ENCODE data around the gene EFHD1.
"Not testable (repeated sequence)": the region's sequence is repeated elsewhere in the genome, so short reads cannot be mapped to it uniquely, and the experiment has no call there.

Gene EFHD1

DNA sequence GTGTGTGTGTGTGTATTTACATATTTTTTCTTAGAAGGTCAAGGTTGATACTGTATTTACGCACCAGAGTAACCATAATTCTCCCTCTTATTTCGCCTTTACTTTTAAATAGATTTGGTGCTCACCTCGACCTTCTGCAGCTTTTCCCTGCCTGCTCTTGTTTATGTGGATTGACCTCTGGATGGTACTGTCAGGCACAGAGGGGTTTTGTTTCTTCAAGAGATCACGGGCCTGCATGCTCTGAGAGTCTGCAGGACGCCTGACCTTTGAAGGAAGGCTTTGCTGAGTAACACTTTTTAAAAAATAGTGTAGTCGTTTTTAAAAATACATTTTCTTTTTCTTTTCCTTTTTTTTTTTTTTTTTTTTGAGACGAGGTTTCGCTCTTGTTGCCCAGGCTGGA, 18.1 kb upstream of the EFHD1 start:
- no peak for DNase-seq (ENCODE audit: low read depth, low spot score)

DNA sequence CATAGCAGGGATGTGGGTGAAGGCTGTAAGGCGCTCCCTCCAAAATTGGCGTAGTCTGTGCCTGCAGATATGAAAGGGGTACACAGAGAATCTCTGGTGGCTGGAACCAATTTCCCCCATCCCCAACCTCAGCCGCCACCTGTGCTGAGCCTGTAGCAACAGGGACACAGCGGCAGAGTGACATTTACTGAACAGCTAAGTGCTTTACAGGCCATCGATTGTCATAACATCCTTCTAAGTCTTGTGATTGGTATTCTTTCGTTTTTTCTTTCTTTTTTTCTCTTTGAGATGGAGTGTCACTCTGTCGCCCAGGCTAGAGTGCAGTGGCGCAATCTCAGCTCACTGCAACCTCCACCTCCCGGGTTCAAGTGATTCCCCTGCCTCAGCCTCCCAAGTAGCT, 12.2 kb upstream of the EFHD1 start:
- DNase-seq (ENCODE audit: low read depth, low spot score), result no peak

DNA sequence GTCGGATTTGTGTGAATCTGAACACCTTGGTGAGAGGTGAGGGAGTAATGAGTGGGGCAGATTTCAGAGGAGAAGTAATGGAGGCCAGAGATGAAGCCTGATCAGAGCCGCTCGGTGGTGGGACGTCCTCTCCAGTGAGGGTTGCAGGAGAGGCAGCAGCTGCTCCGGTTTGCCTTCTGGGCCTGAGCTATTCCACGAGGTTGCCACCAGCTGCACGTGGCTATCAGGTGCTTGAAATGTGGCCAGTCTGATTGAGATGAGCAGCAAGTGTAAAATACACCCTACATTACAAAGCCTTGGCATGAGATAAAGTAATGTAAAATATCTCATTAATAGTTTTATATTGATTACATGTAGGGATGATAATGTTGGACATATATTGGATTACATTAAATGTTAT, 10.8 kb upstream of the EFHD1 start:
- no peak for DNase-seq (ENCODE audit: low read depth, low spot score)

DNA sequence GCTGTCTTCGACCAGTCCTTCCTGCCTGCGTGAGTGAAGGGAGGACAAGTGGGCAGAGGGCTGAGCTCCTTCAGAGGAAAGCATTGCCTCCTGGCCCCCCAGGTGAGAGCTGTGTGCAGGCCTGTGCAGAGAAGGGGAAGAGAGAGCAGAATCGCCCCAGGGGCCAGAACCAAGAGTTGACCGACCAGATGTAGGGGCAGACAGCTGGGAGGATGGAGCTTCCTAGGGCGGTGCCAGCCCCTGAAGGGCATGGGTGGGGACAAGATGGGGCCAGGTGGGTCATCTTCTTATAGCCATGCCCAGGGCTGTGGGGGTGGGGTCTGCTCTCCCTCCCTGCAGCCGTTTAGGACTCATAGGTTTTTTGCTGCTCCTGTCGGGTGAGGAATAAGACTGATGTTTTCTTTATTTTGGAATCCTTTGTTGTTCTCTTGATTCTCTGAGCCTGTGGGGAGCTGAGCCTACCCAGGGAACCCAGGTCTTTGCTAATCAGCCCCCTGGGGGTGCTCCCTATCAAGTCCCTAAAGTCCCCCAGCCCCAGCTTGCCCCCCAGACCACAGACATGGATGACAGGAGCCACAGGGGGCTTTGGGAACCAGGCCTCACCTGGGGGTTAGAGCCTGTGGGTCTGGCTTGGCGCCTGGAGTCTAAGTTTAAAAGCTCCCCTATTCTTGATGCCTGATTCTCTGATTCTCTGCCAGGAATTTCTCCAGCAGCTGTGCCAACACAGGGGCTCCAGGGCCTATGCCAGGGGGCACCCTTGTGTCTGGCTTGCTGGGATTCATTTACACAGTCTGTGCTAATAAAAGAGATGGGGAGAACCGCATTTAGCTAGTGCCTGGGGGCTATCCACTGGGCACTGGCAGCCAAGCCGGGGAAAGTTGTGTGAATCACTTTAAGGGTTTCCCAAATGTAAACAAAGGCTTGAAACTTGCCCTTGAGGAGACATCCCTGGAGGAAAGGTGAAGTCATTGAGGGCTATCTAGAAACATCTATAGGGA, 9.3 kb upstream of the EFHD1 start:
- DNase-seq (ENCODE audit: low read depth, low spot score), result no peak

DNA sequence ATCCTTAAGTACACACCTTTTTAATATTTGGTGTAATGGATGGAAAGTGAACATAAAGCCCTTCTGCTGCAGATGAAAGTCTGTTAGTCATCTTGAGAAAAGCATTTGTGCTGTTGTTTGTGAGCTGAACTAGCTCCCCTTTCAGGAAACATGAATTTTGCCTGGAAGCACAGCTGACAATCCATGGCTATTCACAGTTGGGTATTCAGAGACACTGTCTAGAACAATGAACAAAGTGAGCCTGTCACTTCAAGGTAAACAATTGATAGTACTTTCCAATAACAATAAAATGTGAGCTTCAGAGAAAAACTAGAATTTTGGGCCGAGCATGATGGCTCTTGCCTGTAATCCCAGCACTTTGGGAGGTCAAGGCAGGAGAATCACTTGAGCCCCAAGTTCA, 6.8 kb upstream of the EFHD1 start:
- DNase-seq (ENCODE audit: low read depth, low spot score), result no peak

DNA sequence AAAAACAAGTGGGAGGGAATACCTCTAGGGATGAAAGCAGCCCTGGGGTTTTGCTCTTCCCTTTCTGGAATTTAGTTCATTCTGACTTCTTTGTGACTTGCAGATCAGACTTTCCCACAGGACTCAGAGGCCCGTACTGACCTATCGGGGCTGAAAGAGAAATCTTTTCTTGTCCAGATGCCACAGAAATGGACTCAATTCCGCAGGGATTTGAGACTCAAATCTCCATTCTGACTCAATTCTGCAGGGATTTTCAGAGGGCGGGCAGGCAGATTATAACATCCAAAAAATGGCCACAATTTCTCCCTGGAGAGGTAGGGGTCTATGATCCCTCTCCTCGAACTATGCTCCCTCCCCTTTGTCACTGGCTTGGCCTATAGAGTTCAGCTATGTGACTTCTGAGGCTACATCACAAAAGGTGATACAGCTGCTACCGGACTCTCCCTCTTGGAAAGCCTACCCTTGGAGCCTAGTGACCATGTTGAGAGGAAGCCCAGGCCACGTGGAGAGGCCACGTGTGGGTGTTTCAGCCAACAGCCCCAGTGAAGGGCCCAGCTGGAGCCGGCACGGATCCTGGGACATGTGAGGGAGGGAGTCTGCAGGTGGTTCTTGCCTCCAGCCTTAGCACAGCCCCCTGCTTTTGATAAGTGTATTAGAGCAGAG, 4.8 kb upstream of the EFHD1 start:
- no peak for DNase-seq (ENCODE audit: low read depth, low spot score)

DNA sequence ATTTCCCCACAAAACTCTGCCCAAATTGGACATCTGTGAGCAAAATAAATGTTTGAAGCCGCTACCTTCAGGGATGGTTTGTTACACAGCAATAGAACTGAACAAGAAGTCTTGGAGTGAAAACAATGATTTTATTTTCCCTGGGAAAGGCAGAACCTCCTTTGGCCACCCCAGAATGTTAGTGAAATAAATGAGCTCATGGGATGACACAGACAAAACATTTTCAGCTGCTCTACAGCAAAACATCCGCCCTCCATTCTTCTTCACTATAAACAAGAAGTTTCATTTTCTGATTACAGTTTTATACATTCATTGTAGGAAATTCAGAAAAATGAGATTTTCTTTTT, 4.3 kb upstream of the EFHD1 start:
- no peak for DNase-seq (ENCODE audit: low read depth, low spot score)

DNA sequence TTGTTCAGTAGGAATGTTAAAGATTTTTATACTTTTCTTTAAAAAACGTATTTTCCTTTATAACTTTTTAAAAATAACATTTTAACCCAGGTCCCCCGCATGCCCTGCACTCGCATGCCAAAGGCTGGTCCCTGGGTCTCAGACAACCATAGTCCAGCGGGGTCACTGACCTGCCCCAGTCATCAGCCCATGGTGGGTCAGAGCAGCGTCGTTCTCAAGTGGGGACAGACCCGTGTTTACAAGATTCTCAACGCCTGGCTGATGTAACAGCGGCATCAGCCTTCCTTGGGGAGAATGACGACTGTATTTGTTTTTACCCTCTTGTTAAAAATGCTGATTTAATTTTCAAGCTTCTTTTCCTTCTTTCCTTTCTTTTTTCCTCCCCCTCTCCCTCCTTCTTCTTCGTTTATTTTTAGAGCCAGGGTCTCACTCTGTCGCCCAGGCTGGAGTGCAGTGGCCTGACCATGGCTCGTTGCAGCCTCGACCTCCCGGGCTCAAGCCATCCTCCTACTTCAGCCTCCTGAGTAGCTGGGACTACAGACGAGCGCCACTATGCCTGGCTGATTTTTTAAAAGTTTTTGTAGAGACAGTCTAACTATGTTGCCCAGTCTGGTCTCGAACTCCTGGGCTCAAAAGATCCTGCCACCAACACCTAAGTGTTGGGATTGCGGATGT, 1.0 kb upstream of the EFHD1 start:
- no peak for DNase-seq (ENCODE audit: low read depth, low spot score)

DNA sequence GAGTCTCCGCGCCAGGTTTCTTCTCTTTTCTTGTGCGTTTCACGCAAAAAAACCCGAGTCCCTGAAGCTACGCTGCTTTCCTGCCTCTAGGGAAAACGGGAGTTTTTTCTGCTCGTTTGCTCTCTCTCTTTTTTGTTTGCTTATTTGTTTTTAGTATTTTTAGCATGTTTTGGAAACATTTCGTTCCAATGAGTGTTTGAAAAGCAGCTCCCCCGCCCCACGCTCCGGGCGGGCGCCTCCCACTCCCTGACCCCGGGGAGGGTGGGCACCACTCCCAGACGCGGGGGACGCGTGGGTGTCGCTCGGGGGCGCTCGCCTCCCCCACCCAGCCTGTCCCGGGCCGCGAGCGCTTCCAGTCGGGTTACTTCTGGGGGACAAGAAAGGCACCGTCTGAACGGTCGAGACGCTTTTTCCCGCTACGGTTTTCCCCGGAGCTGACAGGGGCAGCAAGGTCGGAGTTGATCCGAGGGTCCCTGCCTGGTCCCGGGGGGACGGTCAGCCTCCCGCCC, 446 bp upstream of the EFHD1 start:
- no peak for DNase-seq (ENCODE audit: low read depth, low spot score)

DNA sequence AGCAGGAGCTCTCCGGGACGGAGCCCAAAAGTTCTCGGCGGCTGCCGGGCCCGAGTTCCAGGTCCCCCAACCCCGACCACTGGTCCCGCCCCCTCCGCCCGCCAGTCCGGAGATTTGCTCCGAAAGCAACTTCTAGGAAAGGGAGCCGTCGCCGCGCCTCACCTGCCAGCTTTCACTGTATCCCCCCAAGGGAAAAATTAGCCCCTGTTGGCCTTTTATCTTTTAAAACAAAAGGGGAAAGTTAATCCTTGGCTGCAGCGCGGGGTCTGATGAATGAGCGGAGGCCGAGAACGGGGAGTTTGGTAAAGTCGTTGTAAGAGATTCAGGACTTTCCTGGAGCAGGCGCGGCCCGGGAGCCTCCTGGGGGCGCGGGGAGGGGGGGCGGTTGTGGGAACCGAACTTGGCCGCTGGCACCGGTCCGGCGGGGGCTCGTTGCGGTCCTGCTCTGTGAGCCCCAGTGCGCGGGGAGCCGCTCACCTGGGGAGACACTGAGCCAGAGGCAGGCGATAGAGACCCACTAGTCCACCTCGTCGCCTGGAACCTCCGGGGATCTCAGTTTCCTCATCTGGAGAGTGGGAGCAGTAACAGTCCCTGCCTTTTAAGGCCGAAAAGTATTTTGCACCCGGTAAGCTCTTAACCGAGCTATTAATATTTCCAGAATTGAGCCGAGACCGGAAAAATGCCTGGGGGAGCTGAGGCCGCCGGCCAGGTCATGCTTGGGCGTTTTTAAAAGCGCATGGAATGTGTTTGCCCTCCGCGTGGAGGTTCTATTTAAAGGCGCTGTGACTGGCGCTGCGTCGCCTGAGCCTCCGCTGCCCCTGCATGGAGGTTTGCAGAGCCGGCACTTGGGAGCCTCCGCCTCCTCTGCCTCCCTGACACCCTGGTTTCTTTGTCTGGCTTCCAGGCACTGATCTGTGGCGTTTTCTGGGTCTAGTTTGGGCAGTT, 1.1 kb downstream of the EFHD1 start:
- no peak for DNase-seq (ENCODE audit: low read depth, low spot score)

DNA sequence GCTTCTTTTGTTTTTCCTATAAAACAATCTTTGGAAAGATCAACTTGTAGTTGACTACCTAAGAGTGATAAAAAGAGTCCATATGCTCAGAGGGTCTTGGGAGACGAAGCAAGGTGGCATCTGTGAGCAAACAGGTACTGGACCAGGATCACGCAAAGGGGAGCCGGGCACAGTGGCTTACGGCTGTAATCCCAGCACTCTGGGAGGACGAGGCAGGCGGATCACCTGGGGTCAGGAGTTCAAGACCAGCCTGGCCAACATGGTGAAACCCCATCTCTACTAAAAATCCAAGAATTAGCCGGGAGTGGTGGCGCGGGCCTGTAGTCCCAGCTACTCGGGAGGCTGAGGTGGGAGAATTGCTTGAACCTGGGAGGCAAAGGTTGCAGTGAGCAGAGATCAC, 2.0 kb downstream of the EFHD1 start:
- DNase-seq (ENCODE audit: low read depth, low spot score), result not testable (repeated sequence)

DNA sequence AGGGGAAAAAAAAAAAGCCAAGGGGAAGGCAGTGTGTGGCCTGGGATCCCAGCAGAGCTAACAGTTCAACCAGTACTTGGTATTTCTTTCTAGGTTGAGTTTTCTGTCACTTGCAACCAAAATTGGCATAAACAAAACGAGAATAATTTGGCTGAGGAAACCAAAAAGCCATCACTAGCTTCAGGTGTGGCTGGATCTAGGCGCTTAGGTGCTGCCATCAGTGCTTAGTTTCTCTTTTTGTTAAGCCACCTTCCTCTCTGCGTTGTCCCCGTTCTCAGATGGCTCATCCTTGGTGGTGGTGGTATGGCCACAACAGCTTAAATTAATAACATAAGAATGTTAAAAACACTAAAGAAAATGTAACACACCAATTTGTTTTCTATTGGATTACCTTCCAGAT, 2.4 kb downstream of the EFHD1 start:
- no peak for DNase-seq (ENCODE audit: low read depth, low spot score)

DNA sequence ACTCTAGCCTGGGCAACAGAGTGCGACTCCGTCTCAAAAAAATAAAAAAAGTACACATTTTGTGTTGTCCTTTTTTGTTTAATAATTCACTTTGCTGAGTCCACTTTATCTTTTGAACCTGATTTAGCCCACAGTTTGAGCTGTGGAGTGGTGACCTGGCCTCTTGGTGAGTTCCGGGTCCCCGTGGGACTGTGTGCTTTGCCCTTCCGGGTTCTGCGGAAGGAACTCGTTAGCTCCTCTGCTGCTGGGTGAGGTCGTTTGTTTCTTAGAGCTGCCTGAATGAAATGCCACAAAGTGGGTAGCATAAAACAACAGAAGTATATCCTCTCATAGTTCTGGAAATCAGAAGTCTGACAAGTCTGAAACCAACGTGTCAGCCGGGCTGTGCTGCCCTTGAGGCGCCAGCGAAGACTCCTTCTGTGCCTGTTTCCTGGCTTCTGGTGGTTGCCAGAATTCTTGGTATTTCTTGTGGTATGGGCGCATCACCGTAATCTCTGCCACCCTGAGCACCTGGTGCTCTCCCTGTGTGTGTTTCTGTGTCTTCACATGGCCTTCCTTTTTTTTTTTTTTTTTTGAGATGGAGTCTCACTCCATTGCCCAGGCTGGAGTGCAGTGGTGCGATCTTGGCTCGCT, 3.5 kb downstream of the EFHD1 start:
- DNase-seq (ENCODE audit: low read depth, low spot score), result no peak

DNA sequence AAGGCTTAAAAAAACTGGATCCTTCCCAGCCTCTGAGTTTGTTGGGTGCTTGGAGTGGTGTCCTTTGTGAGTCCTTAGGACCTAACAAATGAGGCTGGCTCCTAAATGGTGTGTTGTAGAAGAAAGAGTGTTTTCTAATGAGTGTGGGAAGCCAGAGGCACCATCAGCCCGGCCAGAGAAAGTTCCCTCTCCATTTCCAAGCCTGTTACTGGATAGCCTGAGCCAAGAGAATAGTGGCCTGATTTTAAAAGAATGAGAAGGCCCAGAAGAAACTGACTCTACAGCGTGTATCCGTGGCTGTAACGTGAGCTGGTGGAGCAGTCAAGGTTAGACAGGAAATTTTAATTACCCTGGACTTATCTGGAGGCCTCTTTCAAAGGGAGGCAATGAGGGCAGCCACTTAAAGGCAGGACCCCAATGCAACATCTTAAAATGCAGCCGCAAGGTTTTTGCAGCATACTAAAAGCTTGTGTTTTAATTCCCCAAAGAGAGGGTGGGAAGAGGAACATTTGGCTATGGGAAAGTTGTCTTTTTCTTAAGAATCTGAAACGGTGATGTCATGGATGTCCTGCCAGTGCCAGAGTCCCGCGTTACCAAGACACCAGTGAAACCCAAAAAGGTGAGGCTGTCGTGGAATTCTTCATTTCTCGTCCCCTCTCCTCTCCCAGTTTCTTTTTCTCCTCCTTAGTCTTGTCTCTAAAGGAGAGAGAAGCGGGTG, 4.6 kb downstream of the EFHD1 start:
- DNase-seq (ENCODE audit: low read depth, low spot score), result no peak

DNA sequence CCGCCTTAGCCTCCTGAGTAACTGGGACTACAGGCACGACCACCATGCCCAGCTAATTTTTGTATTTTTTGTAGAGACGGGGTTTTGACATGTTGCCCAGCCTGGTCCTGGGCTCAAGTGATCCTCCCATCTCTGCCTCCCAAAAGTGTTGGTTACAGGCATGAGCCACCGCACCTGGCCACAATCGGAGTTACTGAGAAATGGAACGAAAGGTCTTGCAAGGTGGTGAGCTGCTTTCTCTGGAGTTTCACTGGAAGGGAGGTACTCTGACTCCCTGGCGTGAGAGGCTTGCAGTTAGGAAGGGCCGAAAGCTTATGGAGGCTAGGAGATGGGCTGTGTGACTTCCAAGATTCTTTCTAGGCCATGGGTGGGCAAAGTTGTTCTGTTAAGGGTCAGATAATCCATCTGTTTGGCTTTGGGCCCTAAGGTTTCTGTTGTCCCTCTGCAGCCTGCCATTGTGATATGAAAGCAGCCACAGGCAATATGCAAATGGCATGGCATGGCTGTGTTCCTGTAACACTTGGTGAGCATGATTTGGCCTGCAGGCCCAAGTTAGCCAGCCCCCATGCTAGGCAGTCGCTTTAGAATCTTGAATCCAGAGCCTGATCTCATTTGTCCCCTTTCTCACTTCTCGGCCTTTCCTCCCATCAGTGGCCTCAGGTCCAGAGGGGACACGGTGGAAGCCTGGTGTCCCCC, 7.9 kb downstream of the EFHD1 start:
- no peak for DNase-seq (ENCODE audit: low read depth, low spot score)

DNA sequence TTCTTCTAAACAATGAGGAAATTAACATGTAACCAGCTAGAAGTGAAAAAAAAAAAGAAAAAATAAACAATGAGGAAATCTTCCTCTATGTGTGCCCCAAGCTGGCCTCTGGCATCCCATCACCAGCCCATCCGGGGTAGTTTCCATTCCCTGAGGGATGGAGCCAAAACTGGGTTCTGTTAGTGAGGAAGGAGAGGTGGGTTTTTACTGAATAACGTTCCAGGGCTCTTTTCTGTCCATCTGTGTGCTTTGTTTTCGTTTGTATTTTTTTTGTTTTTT, 9.7 kb downstream of the EFHD1 start:
- DNase-seq (ENCODE audit: low read depth, low spot score), result no peak

DNA sequence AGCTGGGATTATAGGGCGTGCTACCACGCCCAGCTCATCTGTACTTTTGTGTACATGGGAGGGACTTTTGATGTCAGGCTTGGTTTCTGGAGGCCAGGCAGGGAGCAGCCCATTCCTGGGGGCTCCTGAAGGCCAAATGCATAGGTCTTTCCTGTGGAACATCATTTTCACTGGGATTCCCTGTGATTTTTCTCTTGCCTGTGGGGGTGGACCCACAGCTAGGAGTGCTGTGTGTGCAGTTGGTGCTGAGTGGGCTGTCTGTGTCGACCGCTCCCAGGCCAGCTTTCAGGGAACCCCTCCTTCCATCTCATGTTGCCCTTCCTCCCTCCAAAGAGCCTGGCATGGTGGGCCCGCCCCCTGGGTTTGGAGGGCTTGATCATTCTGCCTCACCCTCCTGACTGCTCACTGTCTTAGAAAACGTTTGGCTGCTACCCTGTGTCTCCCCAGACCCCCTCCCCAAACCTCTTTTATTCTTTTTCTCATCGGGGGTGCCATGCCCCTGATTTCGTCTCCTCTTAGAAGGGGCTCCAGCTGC, 10.5 kb downstream of the EFHD1 start:
- no peak for DNase-seq (ENCODE audit: low read depth, low spot score)

DNA sequence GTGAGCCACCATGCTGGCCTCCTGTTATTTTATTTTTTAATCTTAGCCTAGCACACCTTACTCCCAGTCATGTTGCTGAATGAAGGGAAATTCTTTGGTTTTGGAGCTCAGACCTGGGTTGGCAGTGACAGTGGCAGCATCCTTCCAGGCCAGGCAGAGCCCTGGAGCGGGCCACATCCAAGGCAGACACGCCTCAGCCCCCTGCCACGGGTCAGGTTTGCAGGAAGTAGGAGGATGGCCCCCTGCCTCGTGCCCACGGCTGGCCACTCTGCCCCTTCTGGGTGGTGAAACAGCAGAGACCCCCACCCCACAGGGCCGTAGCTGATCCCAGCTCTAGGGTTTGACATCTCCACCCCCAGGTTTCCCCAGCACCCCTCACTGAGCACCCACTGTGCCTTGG, 11.7 kb downstream of the EFHD1 start:
- no peak for DNase-seq (ENCODE audit: low read depth, low spot score)

DNA sequence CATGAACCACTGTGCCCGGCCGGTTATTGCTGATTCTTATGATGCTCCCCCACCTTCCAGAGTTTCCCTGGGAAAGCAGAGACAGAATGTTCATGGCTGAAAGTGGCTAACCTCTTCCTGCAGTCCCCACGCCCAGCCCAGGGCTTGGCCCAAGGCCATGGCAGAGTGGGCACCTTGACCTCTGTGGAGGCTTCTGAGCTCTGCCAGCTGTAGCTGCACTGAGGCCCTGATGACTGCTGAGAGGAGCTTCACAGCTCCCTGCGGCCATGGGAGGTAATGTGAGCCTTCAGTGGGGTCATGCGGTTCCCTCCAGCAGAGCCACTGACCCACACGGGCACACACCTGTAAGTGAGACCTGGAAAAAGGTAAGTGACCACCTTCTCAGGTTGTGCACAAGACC, 13.3 kb downstream of the EFHD1 start:
- no peak for DNase-seq (ENCODE audit: low read depth, low spot score)

DNA sequence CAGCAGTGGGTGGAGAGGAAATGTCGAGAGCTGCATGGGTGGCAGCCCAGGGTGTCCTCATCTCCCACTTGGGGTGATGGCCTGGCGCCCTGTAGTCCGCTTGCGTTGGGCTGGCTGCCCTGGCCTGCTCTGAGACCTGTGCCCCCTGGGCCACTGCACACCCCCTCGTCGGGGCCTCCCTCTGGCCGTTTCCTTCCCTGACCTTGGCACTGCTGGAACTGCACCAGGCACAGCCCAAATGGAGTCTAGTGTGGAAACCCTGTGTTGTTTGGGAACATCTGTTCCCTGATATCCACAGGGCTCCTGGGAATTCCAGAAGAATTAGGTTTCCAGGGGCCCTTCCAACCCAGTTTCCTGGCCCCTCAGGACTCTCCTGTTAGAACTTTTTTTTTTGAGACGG, 13.9 kb downstream of the EFHD1 start:
- no peak for DNase-seq (ENCODE audit: low read depth, low spot score)
